CD4-positive, alpha-beta T cell treated with Interleukin-17A for 1 hour (primary cell): ENCODE data around the gene SLC7A11.

Experiments
- DNase-seq: peaks from one replicate; pipeline ENCODE4 v3.0.0-alpha.2; 2020

SLC7A11 gene

DNA sequence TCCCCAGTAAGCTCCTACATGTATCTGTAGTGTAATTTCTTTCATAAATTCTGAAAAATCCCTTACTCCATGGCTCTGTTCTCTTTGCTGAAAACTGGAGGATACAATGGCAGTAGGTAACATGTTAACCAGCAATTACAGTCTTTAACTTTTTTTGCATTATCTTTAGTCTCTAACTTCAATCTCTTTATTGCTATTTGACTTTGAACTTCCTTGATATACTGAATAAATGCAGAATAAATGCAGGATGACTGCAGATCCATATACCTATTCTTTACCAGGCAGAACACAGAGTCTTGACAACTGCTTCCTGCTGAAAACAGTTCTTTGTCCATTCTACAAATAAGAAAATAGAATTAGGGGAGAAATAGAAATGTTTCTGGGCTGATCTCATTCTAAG, 101.3 kb downstream of the SLC7A11 start:
- DNase-seq: no peak

GRCh38 chr4:138138774-138139173, 103.4 kb downstream of the SLC7A11 start:
- DNase-seq: no peak

DNA sequence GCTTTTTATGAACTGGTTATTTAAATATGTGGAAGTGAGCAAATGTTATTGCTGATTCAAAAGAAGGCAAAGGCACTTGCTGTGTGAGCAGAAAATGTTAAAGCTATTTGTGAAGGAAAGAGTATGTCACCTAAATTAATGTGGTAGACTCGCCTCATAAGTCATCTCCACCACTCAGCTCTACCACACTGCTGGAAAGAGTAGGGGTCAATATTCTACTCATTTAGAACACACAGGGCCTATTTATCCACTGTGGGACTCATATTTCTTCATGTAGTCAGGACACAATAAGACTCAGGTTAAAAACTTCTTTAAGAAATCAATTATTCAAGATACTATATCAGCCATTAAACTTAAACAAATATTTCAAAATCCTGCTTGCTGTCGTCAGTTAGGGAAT, 106.5 kb downstream of the SLC7A11 start:
- no peak for DNase-seq

- DNase-seq: no peak
These were observed 123.9 kb downstream of the SLC7A11 start for GRCh38 chr4:138118270-138118669.

GRCh38 chr4:138115053-138115452, 127.1 kb downstream of the SLC7A11 start:
- no peak for DNase-seq

DNA sequence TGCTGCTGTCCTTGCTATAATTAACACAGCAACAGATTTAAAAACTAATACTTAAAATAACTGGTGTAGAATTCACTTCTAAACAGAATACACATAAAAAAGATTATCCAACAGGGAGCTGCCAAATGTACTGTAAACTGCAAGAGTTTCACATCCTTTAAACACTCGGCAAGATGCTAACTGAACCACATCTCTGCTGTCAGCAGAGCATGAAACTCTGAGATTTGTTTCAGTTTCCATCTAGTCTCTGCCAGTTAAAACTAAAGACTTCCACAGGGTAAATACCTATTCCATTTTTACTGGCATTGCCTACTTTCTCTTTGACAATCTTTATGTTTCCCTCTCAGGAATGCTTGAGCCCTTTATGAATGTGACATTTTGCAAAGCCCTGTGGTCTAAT, 127.7 kb downstream of the SLC7A11 start:
- DNase-seq: no peak
